ENCODE data around the gene CYBC1. TPM values are rescaled to one million over a fixed set of nuclear protein-coding genes. Genes with fewer than 3 reads are reported as not detected.

Gene CYBC1
- total RNA-seq, 1 experiment from 2014 or later = 25.7 TPM

GRCh38 chr17:82408938-82409318, 41.6 kb downstream of the CYBC1 start:
- DNase-seq (ENCODE audit: low read depth) = no peak

- DNase-seq (ENCODE audit: low read depth) = no peak
Measured at GRCh38 chr17:82408288-82408937, 42.1 kb downstream of the CYBC1 start.

GRCh38 chr17:82407255-82407654, 43.3 kb downstream of the CYBC1 start:
- DNase-seq (ENCODE audit: low read depth) = peak; percentile 53

- no peak for DNase-seq (ENCODE audit: low read depth)
Measured at GRCh38 chr17:82406131-82406671, 44.4 kb downstream of the CYBC1 start.

GRCh38 chr17:82405051-82405450, 45.5 kb downstream of the CYBC1 start:
- no peak for DNase-seq (ENCODE audit: low read depth)

- no peak for DNase-seq (ENCODE audit: low read depth)
Measured at GRCh38 chr17:82403662-82404660, 46.6 kb downstream of the CYBC1 start.

- no peak for DNase-seq (ENCODE audit: low read depth)
Measured at GRCh38 chr17:82402865-82403264, 47.7 kb downstream of the CYBC1 start.

- no peak for DNase-seq (ENCODE audit: low read depth)
Measured at GRCh38 chr17:82400830-82401229, 49.7 kb downstream of the CYBC1 start.

- DNase-seq (ENCODE audit: low read depth) = no peak
Measured at GRCh38 chr17:82400206-82400605, 50.3 kb downstream of the CYBC1 start.

- DNase-seq (ENCODE audit: low read depth) = no peak
Measured at GRCh38 chr17:82399601-82400101, 50.9 kb downstream of the CYBC1 start.

GRCh38 chr17:82399041-82399441, 51.5 kb downstream of the CYBC1 start:
- peak; percentile 87 for DNase-seq (ENCODE audit: low read depth)

GRCh38 chr17:82397449-82398335, 52.9 kb downstream of the CYBC1 start:
- DNase-seq (ENCODE audit: low read depth) = no peak

GRCh38 chr17:82396601-82397435, 53.7 kb downstream of the CYBC1 start:
- peak; percentile 50 for DNase-seq (ENCODE audit: low read depth)

GRCh38 chr17:82394278-82394677, 56.3 kb downstream of the CYBC1 start:
- no peak for DNase-seq (ENCODE audit: low read depth)

- DNase-seq (ENCODE audit: low read depth) = no peak
Measured at GRCh38 chr17:82392941-82393340, 57.6 kb downstream of the CYBC1 start.

Other genes with a start within 250 kb of the CYBC1 start
- gene CCDC57, start 237.9 kb downstream of the CYBC1 start, total RNA-seq (2014; rRNA removed; shearing (Covaris generic)) = 3.7 and 5.0 TPM in 2 replicates
- 104 and 207 TPM in 2 replicates for gene SLC16A3, start 221.7 kb downstream of the CYBC1 start, total RNA-seq (2014; rRNA removed; shearing (Covaris generic))
- 20.4 and 22.6 TPM in 2 replicates for gene CSNK1D, start 177.1 kb downstream of the CYBC1 start, total RNA-seq (2014; rRNA removed; shearing (Covaris generic))
- gene CD7, start 133.1 kb downstream of the CYBC1 start, total RNA-seq (2014; rRNA removed; shearing (Covaris generic)) = not detected in 2 replicates
- 17.2 and 19.7 TPM in 2 replicates for gene SECTM1, start 117.0 kb downstream of the CYBC1 start, total RNA-seq (2014; rRNA removed; shearing (Covaris generic))
- gene TEX19, start 91.5 kb downstream of the CYBC1 start, total RNA-seq (2014; rRNA removed; shearing (Covaris generic)) = 0.24 TPM in 1 of 2 replicates, not detected in the other
- gene UTS2R, start 79.0 kb downstream of the CYBC1 start, total RNA-seq (2014; rRNA removed; shearing (Covaris generic)) = not detected in 2 replicates
- 2.4 and 3.0 TPM in 2 replicates for gene HEXD, start 32.4 kb downstream of the CYBC1 start, total RNA-seq (2014; rRNA removed; shearing (Covaris generic))
- 29.2 and 31.0 TPM in 2 replicates for gene OGFOD3, start 32.2 kb downstream of the CYBC1 start, total RNA-seq (2014; rRNA removed; shearing (Covaris generic))
- 52.4 and 69.7 TPM in 2 replicates for gene NARF, start 8.0 kb upstream of the CYBC1 start, total RNA-seq (2014; rRNA removed; shearing (Covaris generic))
- 17.1 and 17.8 TPM in 2 replicates for gene FOXK2, start 69.0 kb upstream of the CYBC1 start, total RNA-seq (2014; rRNA removed; shearing (Covaris generic))
- gene WDR45B, start 197.7 kb upstream of the CYBC1 start, total RNA-seq (2014; rRNA removed; shearing (Covaris generic)) = 59.1 and 62.5 TPM in 2 replicates
- gene RAB40B, start 247.9 kb upstream of the CYBC1 start, total RNA-seq (2014; rRNA removed; shearing (Covaris generic)) = 3.2 and 7.3 TPM in 2 replicates

Data from RPMI7951 (cell line).